PC-9 (cell line): ENCODE data around the gene RNF180. TPM values are rescaled to one million over a fixed set of nuclear protein-coding genes. Genes with fewer than 3 reads are reported as not detected.
"Not testable (repeated sequence)": the region's sequence is repeated elsewhere in the genome, so short reads cannot be mapped to it uniquely, and the experiment has no call there.

ENCODE experiments used
- BruUV-seq: library from RNA; stranded (reverse); fragments of 400-500 nt; replicated peaks from 2 replicates; lab custom pipeline; 2021; lab: Mats Ljungman, UMichigan
- CTCF ChIA-PET: fragments of 300-600 bp; sonication (Branson Sonifier 250); formaldehyde crosslinking; loops from one replicate; lab custom pipeline; 2022; ENCODE audit warnings: antibody characterized with exemption; lab: Charles Lee
- POLR2A ChIA-PET: fragments of 300-600 bp; sonication (Branson Sonifier 250); formaldehyde crosslinking; loops from one replicate; lab custom pipeline; 2022; ENCODE audit warnings: antibody characterized with exemption; ENCODE audit not compliant: unreplicated experiment; lab: Charles Lee
- DNase-seq, 2 experiments: peaks; one replicate each; pipeline versions ENCODE4 v3.0.0 to v3.0.0-alpha.2; 2015 to 2022; ENCODE audit warnings: mixed read lengths in 1 of 2
- H2AFZ ChIP-seq: fragments of 200-600 bp; sonication (generic); 2 replicates; pipeline ENCODE4 v1.8.1; 2017; ENCODE audit warnings: antibody characterized with exemption
- H3F3A ChIP-seq: fragments of 200-600 bp; sonication (generic); 2 replicates; pipeline ENCODE4 v1.8.1; 2017; ENCODE audit warnings: antibody characterized with exemption, mild to moderate bottlenecking, low read depth; ENCODE audit not compliant: insufficient read depth
- H3K27ac ChIP-seq: fragments of 200-600 bp; sonication (generic); 2 replicates; pipeline ENCODE4 v1.6.1; 2016; ENCODE audit warnings: mixed run types
- H3K27me3 ChIP-seq: fragments of 200-600 bp; sonication (generic); 2 replicates; pipeline ENCODE4 v1.6.1; 2016; ENCODE audit warnings: low read depth, mixed run types; ENCODE audit not compliant: insufficient read depth
- H3K36me3 ChIP-seq: fragments of 200-600 bp; sonication (generic); 2 replicates; pipeline ENCODE4 v1.6.1; 2016; ENCODE audit warnings: low read depth, mixed run types
- H3K4me1 ChIP-seq: fragments of 200-600 bp; sonication (generic); replicated peaks from 2 replicates; pipeline ENCODE4 v1.6.1; 2016; ENCODE audit warnings: mixed run types; ENCODE audit not compliant: insufficient read depth
- H3K4me2 ChIP-seq: fragments of 200-600 bp; sonication (generic); 2 replicates; pipeline ENCODE4 v1.6.1; 2017; ENCODE audit warnings: mixed run types
- H3K4me3 ChIP-seq: fragments of 200-600 bp; sonication (generic); 2 replicates; pipeline ENCODE4 v1.6.1; 2016; ENCODE audit warnings: mixed run types
- H3K79me2 ChIP-seq: fragments of 200-600 bp; sonication (generic); 2 replicates; pipeline ENCODE4 v1.6.1; 2017; ENCODE audit warnings: low read depth, mixed run types
- H3K9me2 ChIP-seq: fragments of 200-600 bp; sonication (generic); 2 replicates; pipeline ENCODE4 v1.8.1; 2017; ENCODE audit warnings: mild to moderate bottlenecking; ENCODE audit not compliant: insufficient read depth
- H3K9me3 ChIP-seq: fragments of 200-600 bp; sonication (generic); 2 replicates; pipeline ENCODE4 v1.8.1; 2016; ENCODE audit warnings: low read depth; ENCODE audit not compliant: insufficient read depth
- H4K20me1 ChIP-seq: fragments of 200-600 bp; sonication (generic); 2 replicates; pipeline ENCODE4 v1.8.1; 2017; ENCODE audit not compliant: insufficient read depth
- CTCF ChIP-seq: fragments of 200-600 bp; sonication (generic); conservative IDR thresholded peaks from 2 replicates; pipeline ENCODE4 v1.6.1; 2017; ENCODE audit warnings: mixed run types, antibody characterized with exemption, mild to moderate bottlenecking, moderate library complexity
- EZH2 ChIP-seq: fragments of 200-600 bp; sonication (generic); IDR thresholded peaks from 2 replicates; pipeline ENCODE4 v1.8.0; 2017; ENCODE audit warnings: antibody characterized with exemption, low read depth
- intact Hi-C: fragments of 100-400 bp; cut with micrococcal nuclease; formaldehyde crosslinking; loops from one replicate; pipeline ENCODE4 v1.10.0; 2022; ENCODE audit not compliant: unreplicated experiment
- total RNA-seq: library from RNA; stranded (reverse); gene quantifications from 2 replicates; pipeline ENCODE4 v1.2.3, GENCODE V29; 2021

RNF180 gene
- total RNA-seq, 1 experiment from 2014 or later, result not detected

GRCh38 chr5:64221911-64222310, 56.3 kb downstream of the RNF180 start:
- ChIA-PET CTCF (no interaction called here), POLR2A (no interaction called here)
- Histone ChIP-seq H3K79me2 (no peaks in the 10 kb centered on the region), H3F3A (no peaks in the 10 kb centered on the region), H3K27me3 (no peaks in the 10 kb centered on the region), H2AFZ (no peak overlapping the region), H3K4me3 (no peak overlapping the region), H4K20me1 (no peaks in the 10 kb centered on the region), H3K4me2 (no peak overlapping the region), H3K27ac (no peak overlapping the region), H3K36me3 (no peaks in the 10 kb centered on the region), H3K9me2 (no peaks in the 10 kb centered on the region), H3K9me3 (no peaks in the 10 kb centered on the region; the same call in 1 of the 2 replicates), H3K4me1 (no peaks in the 10 kb centered on the region)
- intact Hi-C loops, result no loop called here
- DNase-seq, result no peak
- BruUV-seq, result no TSS peak
- no peak for TF ChIP-seq CTCF
- no peak for TF ChIP-seq EZH2

- BruUV-seq, H3K4me1 ChIP-seq, H3K9me2 ChIP-seq, H3K79me2 ChIP-seq, H3K4me2 ChIP-seq, H4K20me1 ChIP-seq, H3K9me3 ChIP-seq, H3K27me3 ChIP-seq, H3K27ac ChIP-seq, H3F3A ChIP-seq, H3K36me3 ChIP-seq, H3K4me3 ChIP-seq, POLR2A ChIA-PET, DNase-seq, H2AFZ ChIP-seq, intact Hi-C loops: not testable (repeated sequence)
- CTCF ChIA-PET, result interaction anchor here (0.7 kb wide), 1 partner anchor 387 kb away, joined by 3 read pairs; no protein-coding TSS in a partner anchor
These were observed 59.8 kb downstream of the RNF180 start for GRCh38 chr5:64225286-64225981.

GRCh38 chr5:64227131-64227537, 61.5 kb downstream of the RNF180 start:
- H3K27me3 ChIP-seq, H3K4me2 ChIP-seq, intact Hi-C loops, H3K27ac ChIP-seq, H4K20me1 ChIP-seq, POLR2A ChIA-PET, H3K79me2 ChIP-seq, H3F3A ChIP-seq, H3K9me2 ChIP-seq, H3K36me3 ChIP-seq, BruUV-seq, H2AFZ ChIP-seq, H3K4me1 ChIP-seq, H3K9me3 ChIP-seq, DNase-seq, H3K4me3 ChIP-seq: not testable (repeated sequence)
- CTCF ChIA-PET, result interaction anchor here (0.6 kb wide), 1 partner anchor 42 kb away, joined by 3 read pairs; no protein-coding TSS in a partner anchor

- Histone ChIP-seq H3K27ac (no peak overlapping the region), H3K9me2 (no peaks in the 10 kb centered on the region), H3K36me3 (no peaks in the 10 kb centered on the region), H3K4me3 (no peak overlapping the region), H2AFZ (no peak overlapping the region), H4K20me1 (no peaks in the 10 kb centered on the region), H3K27me3 (no peaks in the 10 kb centered on the region), H3K9me3 (no peaks in the 10 kb centered on the region), H3K4me1 (no peaks in the 10 kb centered on the region), H3F3A (no peaks in the 10 kb centered on the region), H3K4me2 (no peak overlapping the region), H3K79me2 (no peaks in the 10 kb centered on the region)
- CTCF ChIA-PET, result interaction anchor here (0.6 to 1.1 kb wide), 4 partner anchors 9 to 1254 kb away, joined by 3 to 13 read pairs (median 6); no protein-coding TSS in a partner anchor
- POLR2A ChIA-PET, result no interaction called here
- DNase-seq, result no peak
- peak; percentile 81 for TF ChIP-seq CTCF
- TF ChIP-seq EZH2, result no peak
- intact Hi-C loops, result loop anchor here (1.0 kb wide), 2 partner anchors 383 to 555 kb away; no protein-coding TSS in a partner anchor
- no TSS peak for BruUV-seq
These were observed 63.6 kb downstream of the RNF180 start for GRCh38 chr5:64229163-64229774.
